Measurements from ENCODE around the gene MCUB.
"Not testable (repeated sequence)": the region's sequence is repeated elsewhere in the genome, so short reads cannot be mapped to it uniquely, and the experiment has no call there.

The MCUB gene

GRCh38 chr4:109559983-109560686 lies at the start of gene MCUB:
Gene MCUB (plus strand): TSS chr4:109560246. CDS start chr4:109560338, 92 bp downstream.
- DNase-seq (ENCODE audit: low read depth in 2 of 2), result peak; percentile 78 to 79

- DNase-seq (ENCODE audit: low read depth in 2 of 2), result no peak
Observed at GRCh38 chr4:109510687-109511086, 49.4 kb upstream of the MCUB start.

GRCh38 chr4:109511414-109511813 lies 48.6 kb upstream of the MCUB start:
- no peak for DNase-seq (ENCODE audit: low read depth in 2 of 2)

- DNase-seq (ENCODE audit: low read depth in 2 of 2), result not testable (repeated sequence)
Observed at GRCh38 chr4:109513368-109513767, 46.7 kb upstream of the MCUB start.

- no peak for DNase-seq (ENCODE audit: low read depth in 2 of 2)
Observed at GRCh38 chr4:109532182-109532581, 27.9 kb upstream of the MCUB start.

- no peak for DNase-seq (ENCODE audit: low read depth in 2 of 2)
Observed at GRCh38 chr4:109545401-109545800, 14.6 kb upstream of the MCUB start.

GRCh38 chr4:109547394-109547793 lies 12.7 kb upstream of the MCUB start:
- no peak for DNase-seq (ENCODE audit: low read depth in 2 of 2)

GRCh38 chr4:109548655-109549054 lies 11.4 kb upstream of the MCUB start:
- no peak for DNase-seq (ENCODE audit: low read depth in 2 of 2)

GRCh38 chr4:109552237-109552636 lies 7.8 kb upstream of the MCUB start:
- no peak for DNase-seq (ENCODE audit: low read depth in 2 of 2)

GRCh38 chr4:109553130-109553529 lies 6.9 kb upstream of the MCUB start:
- DNase-seq (ENCODE audit: low read depth in 2 of 2), result no peak

GRCh38 chr4:109554971-109555370 lies 5.1 kb upstream of the MCUB start:
- no peak for DNase-seq (ENCODE audit: low read depth in 2 of 2)

- no peak for DNase-seq (ENCODE audit: low read depth in 2 of 2)
Observed at GRCh38 chr4:109557433-109557832, 2.6 kb upstream of the MCUB start.

- not testable (repeated sequence) for DNase-seq (ENCODE audit: low read depth in 2 of 2)
Observed at GRCh38 chr4:109558095-109558494, 2.0 kb upstream of the MCUB start.

GRCh38 chr4:109559625-109559982 lies 442 bp upstream of the MCUB start:
- peak; percentile 1 to 14 for DNase-seq (ENCODE audit: low read depth in 2 of 2)

- peak; percentile 25 to 27 for DNase-seq (ENCODE audit: low read depth in 2 of 2)
Observed at GRCh38 chr4:109560687-109561461, 828 bp downstream of the MCUB start.

- no peak for DNase-seq (ENCODE audit: low read depth in 2 of 2)
Observed at GRCh38 chr4:109562457-109563239, 2.6 kb downstream of the MCUB start.

GRCh38 chr4:109571494-109571893 lies 11.4 kb downstream of the MCUB start:
- no peak for DNase-seq (ENCODE audit: low read depth in 2 of 2)

- DNase-seq (ENCODE audit: low read depth in 2 of 2), result no peak
Observed at GRCh38 chr4:109572154-109572553, 12.1 kb downstream of the MCUB start.

- DNase-seq (ENCODE audit: low read depth in 2 of 2), result no peak
Observed at GRCh38 chr4:109574443-109574850, 14.4 kb downstream of the MCUB start.

GRCh38 chr4:109574931-109575804 lies 15.1 kb downstream of the MCUB start:
- no peak for DNase-seq (ENCODE audit: low read depth in 2 of 2)

GRCh38 chr4:109576462-109576861 lies 16.4 kb downstream of the MCUB start:
- no peak for DNase-seq (ENCODE audit: low read depth in 2 of 2)
